Dedifferentiated amniotic fluid mesenchymal stem cell (primary cell): ENCODE measurements around the gene EML6.

Experiments used
- DNase-seq: peaks from one replicate; pipeline ENCODE4 v3.0.0-alpha.2; 2016; ENCODE audit errors: extremely low spot score

Gene EML6

DNA sequence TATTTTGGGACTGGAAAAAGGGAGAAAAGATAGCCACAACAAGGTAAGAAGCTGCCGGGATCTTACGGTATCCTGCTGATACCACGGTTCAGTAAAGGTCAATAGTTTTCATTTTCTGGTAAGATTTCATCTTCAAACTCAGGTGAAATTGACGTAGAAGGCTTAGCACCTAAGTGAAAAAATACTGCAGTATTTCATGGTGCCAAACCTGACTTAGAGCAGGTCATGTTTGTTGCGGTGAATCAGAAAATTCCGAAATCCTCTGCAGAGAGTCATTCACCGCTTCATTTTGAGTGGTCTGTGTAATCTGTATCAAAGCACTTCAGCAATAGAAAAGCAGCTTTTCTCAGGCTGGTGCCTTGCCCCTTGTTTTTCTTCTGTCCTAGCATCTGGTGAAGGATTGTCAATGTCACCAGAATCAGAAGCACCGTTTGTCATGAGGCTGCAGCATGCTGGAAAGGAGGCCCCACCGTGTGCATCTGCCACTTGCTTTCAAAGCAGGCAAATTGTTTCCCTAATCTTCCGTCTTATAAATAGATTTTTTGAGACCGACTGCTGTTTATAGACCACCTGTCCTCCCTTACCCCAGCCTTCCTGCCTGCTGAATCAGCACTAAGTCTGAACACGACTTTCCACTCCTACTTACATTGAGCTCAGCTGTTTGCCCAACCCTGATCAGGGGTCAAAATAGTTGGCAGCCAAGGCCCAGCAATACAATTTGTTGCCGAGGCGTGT is 156.3 kb downstream of the EML6 start:
- no peak for DNase-seq

DNA sequence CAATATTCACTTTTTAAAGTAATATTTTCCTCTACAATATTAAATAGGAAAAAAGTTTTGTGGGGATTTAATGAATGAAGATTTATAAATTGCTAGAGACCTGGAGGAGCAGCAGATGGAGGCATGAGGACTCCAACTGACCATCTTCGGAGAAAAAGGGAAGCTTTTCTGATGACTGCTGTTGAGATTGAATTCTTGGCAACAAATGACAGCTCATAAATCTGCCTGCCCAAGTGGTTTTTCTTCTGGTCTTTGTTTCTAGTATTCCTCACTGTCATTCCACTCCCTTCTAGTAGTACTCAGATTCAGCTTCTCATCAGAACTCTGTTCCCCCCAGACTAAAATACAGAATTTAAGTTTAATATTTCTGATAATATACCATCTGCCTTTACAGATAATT is 157.0 kb downstream of the EML6 start:
- no peak for DNase-seq

DNA sequence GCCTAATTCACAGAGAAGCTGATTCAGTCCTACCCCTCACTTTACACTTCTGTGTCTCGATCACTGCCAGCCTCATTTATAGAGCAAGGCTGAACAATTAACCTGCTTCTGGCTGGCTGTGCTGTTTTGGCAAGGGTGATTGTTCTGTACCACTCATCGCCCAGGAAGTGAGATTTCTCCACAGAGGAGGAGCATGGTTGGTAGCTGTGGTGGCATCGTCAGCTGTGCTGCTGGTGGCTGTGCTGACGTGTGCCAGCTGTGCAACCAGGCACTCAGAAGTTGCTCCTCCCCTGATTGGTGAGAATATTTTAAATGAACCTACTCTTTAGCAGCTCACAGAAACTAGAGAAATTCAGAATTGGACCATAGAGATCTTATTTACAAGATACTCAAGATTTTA is 158.3 kb downstream of the EML6 start:
- no peak for DNase-seq

DNA sequence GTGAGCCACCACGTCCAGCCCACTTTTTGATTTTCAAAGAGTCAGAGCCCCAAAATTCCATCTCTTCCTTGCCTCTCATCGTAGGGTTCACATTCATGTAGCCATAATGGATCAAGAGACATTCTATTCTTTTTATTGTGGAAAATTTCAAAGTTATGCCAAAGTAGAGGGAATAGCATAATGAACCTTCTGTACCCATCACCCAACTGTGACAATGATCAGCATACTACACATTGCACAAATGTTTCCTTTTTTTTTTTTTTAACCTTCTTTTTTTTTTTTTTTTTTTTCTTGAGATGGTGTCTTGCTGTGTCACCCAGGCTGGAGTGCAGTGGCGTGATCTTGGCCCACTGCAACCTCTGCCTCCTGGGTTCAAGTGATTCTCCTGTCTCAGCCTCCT is 162.4 kb downstream of the EML6 start:
- DNase-seq: no peak

DNA sequence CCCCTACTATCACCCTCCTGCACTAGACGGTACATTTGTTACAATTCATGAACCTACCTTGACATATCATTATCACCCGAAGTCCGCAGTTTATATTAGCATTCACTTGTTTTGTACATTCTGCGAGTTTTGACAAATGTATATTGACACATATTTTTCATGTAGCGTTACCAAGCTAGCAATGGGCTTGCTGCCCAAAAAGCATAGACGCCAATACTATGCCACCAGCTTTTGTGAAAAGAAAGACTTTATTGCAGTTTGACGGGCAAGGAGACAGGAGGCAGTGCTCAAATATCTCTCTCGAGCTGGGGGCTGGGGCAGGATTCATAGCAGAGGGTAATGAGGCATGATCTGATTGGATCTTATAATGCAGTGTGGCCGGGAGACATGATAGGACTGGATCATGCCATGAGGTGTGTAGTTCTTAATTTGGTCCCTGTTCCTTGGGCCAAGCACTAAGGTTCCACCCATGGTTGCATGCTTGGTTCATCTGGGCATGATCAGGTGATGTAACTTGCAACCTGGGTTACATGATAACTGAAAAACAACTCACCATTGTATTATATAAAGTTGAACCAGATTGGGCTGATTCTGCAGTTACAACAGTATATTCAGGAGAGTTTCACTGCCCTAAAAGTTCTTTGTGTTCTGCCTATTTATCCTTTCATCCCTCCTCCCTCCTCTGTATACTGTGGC is 164.5 kb downstream of the EML6 start:
- no peak for DNase-seq

DNA sequence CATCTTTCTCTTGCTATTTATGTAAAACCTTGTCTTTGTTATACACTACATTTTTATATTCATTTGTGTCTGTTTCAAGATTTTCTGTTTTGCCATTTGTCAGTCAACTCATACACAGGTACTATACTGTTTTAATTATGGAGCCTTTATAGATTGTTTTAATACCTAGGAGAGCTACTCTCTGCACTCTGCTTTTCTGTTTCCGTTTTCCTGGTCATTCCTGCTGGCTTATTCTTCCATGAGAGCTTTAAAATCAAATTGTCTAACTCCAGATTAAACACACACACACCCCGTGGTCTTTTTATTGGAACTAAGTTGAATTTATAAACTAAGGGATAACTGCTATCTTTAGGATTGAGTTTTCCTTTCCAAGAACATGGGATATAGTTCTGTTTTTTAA is 165.6 kb downstream of the EML6 start:
- DNase-seq: no peak

DNA sequence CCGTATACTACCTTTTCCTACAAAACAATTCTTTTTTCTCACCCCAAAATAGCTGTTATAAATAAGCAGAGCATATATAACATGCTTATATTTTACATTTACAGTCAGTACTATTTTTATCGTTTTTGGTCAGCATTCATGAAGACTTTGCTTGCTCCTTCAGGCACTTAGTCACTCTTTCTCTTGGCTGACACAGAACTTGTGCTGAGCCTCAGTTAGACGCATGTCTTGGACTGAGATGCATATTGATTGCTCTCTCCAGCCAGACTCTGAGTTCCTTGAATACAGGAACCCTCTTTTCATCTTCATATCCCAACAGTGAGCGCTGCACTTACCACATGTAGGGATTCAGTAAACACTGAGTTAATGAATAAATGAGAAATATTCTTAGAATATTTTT is 168.4 kb downstream of the EML6 start:
- no peak for DNase-seq

DNA sequence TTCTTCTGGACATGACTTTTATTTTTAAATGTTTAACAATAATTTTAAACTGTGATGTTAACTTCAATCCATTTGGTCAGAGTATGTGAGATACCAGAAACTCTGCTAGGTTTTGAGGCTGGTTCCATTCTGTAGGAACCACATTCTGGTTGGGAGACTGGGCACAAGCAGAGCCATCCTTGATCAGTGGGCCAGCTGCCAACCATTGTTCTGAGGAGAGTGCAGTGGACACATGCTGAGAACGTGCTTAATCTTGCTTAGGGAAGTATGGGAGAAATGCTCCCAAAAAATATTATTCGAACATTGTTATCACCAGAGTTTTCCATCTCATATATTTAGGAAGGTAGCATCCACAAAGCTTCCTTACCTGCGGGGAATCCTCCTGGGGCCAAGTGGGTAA is 171.0 kb downstream of the EML6 start:
- DNase-seq: no peak

DNA sequence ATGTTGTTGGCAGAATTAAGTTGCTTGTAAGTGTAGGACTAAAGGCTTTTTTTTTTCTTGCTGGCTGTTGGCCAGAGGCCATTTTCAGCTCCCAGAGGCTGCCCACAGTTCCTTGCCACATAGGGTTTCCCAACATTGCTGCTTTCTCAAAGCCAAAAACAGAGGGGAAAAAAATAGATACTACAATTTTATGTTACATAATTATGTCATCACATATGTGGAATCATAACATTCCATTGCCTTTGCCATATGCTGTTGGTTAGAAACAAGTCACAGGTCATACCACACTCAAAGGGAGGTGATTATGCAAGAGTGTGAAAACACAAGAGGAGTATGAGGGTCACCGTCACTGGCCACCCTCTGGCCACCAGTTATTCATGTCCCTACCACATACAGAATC is 172.3 kb downstream of the EML6 start:
- no peak for DNase-seq

DNA sequence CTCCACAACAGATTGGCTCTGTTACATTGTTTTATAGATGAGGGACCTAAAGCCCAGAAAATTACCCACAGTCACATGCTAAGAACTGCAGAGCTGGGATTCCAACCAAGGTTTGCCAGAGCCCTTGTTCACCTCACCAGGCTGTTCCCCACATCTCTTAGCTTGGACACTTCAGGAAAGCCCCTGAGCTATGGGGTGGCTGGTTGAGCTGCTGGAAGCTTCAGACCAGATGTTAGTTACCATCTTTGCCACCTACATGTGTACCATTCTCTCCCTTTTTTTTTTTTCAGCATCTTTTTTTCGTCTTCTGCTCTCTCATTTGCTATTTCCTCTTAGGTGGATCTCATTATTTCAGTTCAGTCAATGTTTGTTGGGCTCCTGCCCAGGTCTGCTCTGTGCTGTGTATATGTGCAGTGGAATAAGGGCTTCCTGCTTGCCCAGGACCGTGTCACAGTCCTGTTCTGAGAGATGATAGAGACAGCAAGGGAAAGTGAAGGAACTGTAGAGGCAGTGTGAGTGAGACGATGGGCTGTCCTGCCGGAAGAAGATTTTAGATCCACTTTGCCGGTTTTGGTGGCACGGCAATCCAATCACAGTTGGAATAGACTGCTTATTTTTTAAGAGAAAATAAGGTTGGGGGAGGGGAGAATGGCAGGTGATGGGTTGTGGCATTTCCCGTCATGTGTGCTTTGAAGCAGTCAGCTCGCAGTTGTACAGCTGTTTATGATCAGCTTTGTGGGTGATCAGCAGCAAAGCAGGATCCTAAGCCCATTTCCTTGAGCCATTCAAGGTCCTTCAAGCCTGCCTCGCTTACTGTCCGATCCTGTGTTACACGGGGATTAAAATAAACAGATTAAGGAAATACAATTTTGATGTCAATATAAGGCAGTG is 174.2 kb downstream of the EML6 start:
- no peak for DNase-seq

DNA sequence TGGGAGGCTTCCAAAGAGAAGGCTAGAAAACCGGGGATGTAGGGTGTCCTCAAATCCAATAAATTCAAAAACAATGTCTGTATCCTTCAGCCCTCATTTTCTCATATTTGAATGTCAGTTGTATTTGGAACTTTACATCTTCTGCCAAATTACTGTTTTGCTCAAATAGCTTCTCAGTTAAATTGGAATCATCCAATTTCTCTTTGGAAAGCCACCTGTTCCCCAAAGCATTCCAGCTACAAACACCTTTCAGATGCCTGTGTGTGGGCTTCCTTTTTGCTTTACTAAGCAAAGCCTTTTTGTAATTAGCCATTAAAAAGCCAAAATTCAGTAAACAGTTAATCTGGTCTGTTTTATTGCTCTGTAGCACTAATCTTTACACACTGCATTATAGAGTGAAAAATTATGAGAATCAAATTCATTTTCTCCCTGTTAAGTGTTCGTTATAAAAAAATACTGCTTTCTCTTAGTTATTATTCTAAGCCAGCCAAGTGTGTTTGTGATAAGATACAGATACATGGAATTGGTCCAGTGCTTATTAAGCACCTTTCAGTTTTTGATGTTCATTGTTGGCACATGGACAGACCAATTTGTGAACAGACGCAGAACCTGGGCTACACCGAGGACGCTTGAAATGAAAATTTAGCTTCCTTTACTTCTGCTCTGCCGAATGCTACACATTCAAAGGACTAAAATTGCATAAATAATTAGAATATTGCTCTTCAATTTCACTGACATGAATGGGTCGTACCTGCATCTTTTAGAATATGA is 175.2 kb downstream of the EML6 start:
- no peak for DNase-seq

DNA sequence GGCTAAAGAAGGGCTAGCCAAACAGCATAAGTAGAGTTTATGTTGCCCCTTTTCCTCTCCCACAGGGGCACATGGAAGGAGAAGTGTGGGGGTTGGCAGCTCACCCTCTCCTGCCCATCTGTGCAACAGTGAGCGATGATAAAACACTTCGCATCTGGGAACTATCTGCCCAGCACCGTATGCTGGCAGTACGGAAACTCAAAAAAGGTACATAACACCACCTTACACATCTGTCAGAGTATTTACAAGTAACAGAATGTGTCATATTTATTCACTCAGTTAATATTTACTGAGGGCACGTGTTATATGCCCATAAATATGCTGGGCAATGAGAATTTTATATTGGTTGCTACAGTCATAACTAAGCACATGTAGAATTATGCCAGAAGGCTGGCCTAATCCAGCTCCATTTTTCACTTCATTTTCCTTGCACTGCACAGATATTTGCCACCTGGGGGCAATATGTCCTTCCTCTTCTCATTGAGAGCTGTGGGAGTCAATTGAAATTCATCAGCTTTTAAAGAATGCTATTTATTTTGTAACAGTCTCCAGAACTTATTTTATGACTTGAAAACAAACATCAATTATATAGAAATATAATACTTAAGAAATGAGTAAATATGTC is 176.2 kb downstream of the EML6 start:
- peak; percentile 60 for DNase-seq

DNA sequence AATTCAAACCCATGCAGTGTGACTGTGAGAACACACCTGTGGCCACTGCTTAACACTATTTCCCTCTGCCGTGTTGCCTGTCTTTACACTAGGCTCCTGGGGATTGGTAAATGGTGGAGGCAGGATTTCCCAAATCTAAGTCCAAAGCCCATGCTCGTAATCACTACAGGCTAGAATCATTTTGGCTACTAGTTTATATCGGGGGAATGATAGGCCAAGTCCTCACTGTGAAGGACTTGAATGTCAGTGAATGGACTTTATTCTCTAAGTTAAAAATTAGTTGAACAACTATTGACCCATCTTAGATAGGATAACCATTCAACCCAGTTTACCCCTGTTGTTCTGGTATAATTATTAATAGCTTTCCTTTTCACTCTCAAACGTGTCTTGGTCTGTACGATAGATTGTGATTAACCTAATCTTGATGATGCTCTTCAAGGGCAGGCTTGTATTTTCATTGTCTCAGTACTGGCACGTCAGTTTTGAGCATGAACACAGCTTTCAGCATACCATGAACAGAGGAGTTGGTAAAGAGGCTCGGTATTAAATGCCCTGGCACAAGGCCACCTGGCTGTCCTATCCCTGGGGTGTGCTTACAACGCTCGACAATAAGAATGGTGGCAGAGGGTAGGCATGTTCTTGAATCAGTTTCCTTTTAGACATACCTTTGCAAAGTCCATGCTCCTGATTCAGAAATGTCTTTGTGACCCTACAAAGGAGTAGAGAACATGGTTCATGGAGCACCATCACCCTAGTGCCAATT is 177.9 kb downstream of the EML6 start:
- no peak for DNase-seq

DNA sequence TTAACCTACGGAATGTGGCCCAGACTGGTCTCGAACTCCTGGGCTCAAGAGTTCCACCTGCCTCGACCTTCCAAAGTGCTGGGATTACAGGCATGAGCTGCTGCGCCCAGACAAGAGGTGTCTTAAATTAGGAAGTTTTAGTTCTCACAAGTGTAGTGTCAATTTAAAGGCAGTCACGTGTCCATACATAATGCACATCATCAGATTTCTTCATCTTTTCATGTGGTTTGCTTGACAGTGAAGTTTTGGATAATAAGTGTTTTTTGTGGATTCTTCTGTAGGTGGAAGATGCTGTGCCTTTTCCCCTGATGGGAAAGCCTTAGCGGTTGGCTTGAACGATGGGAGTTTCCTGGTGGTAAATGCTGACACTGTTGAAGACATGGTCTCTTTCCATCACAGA is 179.3 kb downstream of the EML6 start:
- no peak for DNase-seq

DNA sequence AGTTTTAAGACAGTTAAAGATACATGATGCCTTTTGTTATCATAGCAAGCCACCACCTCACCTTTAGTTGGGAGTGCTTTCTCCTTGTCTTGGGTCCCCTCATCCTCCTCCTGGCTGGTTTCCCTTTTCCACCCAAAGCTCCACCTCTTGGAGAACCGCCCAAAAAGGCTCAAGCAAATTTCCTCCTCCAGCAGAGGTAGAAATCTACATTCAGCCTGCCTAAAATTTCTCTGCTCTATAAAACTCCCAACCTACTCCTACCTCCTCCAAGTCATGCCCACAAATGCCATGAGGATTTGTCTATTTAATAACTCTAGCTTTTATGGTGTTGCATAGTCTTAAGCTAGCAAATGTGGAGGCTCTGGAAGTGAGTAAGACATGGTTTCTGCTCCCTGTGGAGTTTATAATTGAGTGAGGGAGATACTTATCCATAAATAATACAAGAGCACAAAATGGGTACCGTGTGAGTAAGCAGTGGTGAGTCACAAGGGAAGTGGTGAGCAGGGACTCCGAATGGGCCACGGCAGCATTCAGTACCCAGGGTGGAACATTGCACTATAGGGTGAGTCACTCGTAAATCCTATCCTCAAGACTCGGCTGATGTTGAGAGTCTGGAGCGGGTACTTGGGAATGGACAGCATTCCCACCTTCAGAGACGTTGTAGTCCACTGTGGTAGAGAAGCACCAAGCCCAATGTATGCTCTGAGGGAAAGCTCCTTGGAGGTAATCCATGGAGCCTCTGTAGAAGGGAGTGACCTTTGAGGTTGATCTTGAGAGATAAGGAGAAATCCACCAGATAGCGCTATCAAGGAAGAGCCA is 180.5 kb downstream of the EML6 start:
- peak; percentile 96 for DNase-seq

DNA sequence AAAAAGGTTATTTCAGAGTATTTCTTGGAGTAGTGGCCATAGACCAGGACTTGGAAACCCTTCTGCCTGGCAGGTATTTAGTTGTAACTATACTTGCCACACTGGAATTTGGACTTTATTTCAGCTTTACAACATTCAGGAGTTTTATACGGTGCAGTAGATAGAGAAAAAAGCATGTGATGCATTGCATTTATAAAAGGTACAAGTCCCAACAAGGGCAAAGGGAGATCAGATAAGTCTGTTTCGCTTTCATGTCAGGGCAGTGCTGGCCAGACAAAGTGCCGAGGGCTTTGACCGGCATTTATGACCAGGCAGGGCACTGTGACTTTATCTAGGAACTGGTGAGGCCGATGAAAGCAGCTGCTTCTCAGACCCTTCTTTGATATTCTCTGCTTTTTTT is 181.4 kb downstream of the EML6 start:
- DNase-seq: no peak

DNA sequence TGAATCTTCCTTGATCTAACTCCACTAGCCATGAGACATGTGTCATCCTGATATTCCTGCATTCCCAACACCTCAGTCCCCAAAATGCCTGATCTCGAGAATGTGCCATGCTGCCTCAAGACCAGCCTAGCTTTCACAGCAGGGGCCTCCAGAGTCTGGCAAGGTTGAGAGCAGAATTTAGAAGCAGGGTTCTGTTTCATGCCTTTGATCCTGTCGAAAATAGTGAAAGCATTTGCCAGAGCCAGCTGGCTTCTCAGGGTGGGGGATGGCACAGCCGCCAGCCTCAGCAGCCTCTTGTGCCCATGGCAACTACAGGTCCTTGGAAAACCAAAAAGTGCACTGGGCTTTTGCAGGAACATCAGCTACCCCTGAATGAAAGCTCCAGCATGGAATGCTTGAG is 183.3 kb downstream of the EML6 start:
- DNase-seq: no peak

DNA sequence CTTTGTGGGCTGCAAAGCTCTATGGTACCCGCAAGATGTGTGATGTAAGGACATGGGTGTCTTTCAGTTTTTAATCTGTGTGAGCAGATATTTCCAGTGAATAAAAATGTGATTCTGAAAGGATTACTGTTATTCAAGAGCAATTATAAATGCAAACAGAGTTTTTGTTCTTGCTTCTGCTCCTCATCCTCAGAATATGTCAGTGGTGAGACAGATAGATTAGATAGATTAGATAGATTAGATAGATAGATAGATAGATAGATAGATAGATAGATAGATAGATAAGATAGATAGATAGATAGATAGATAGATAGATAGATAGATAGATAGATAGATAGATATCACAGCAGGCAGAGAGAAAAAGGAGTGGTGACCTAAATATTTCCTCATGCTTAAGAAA is 184.2 kb downstream of the EML6 start:
- DNase-seq: no peak

DNA sequence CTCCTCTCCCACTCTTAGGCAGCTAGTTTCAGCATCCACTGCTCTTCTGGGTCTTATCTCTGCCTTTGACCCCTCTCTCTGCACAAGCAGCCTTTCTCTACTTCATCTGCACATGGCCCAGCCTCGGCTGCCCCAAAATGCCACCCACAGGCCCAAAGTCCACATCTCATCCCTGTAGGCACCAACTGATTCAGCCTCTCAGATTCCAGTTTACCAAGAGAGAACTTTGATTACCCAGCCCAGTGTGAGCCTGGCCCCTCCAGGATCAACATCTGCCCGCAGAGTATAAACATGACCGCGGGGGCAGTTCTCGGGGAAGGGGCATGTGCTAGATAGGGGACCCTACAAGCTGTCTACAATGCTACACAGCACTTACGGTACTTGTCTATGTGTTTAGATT is 185.1 kb downstream of the EML6 start:
- no peak for DNase-seq

DNA sequence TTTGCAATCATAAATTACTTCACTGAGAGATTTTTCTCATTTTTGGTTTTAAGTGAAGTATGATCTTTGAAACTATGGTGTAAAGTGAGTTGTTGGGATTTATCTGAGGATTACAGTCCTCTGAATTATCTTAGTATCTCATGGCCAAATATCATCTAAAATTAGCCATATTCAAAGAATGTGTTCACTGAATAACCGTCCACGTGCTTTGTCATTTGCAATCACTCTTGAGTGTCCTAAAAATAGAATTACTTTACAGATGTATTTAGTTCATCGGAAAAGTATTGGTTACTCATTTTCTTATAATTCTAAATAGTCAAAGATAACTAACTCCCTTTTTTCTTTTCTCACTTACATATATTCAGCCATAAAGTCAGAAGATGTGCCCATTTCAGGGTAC is 185.5 kb downstream of the EML6 start:
- peak; percentile 31 for DNase-seq
